Endothelial cell of umbilical vein (primary cell): ENCODE results near the gene ERBB4.

ENCODE experiments used
- CTCF ChIP-seq, 2 donors: IDR thresholded peaks; 1 replicate in 1 of 2; 2 replicates in 1 of 2; pipeline ENCODE4 v1.5.1; 2011; ENCODE audit warnings: low read length in 2 of 2, mild to moderate bottlenecking in 2 of 2, moderate library complexity in 2 of 2, control low read depth in 1 of 2, inconsistent platforms in 1 of 2, low read depth in 1 of 2; ENCODE audit not compliant: insufficient read depth in 1 of 2; ENCODE audit errors: extremely low read depth in 1 of 2
- MAX ChIP-seq: IDR thresholded peaks from 2 replicates; pipeline ENCODE4 v1.6.1; 2011; ENCODE audit not compliant: insufficient read depth, insufficient read length
- POLR2A ChIP-seq: IDR thresholded peaks from 2 replicates; pipeline ENCODE4 v1.6.1; 2012; ENCODE audit warnings: low read depth, mild to moderate bottlenecking, control low read depth, low read length
- POLR2AphosphoS5 ChIP-seq: IDR thresholded peaks from 2 replicates; pipeline ENCODE4 v1.6.1; 2012; ENCODE audit warnings: low read depth, mild to moderate bottlenecking, control low read depth, low read length, moderate library complexity; ENCODE audit not compliant: insufficient read depth

GRCh38 chr2:212441141-212441540, 97.5 kb downstream of the ERBB4 start:
- TF ChIP-seq CTCF (IDR thresholded peaks at IDR 0.05; ENCODE audit: extremely low read depth in 1 of 2, insufficient read depth in 1 of 2, low read depth in 1 of 2, low read length in 2 of 2) (no peak), POLR2A (no peak), POLR2AphosphoS5 (no peak), MAX (no peak)
